Small intestine (tissue), 7 donors: ENCODE results near the gene NKX6-2. TPM values are rescaled to one million over a fixed set of nuclear protein-coding genes. Genes with fewer than 3 reads are reported as not detected.

Source experiments
- DNase-seq, 2 donors: peaks; one replicate each; pipeline versions ENCODE4 v3.0.0 to v3.0.0-alpha.2; 2013
- FAIRE-seq: peaks from 2 replicates; lab custom pipeline; 2012; peaks lifted over from hg19 to GRCh38; lab: Jason Lieb, UNC
- H3K27ac ChIP-seq, 3 donors: one replicate each; pipeline ENCODE4 v1.5.1; 2013; ENCODE audit warnings: low read length in 2 of 3, mild to moderate bottlenecking in 2 of 3, control low read depth in 1 of 3, inconsistent platforms in 1 of 3, low read depth in 1 of 3, moderate library complexity in 1 of 3
- H3K27me3 ChIP-seq, 3 donors: one replicate each; pipeline ENCODE4 v1.6.1; 2013; ENCODE audit warnings: low read length in 3 of 3, inconsistent platforms in 1 of 3; ENCODE audit not compliant: control insufficient read depth in 3 of 3, insufficient read depth in 3 of 3
- H3K36me3 ChIP-seq, 3 donors: one replicate each; pipeline ENCODE4 v1.6.1; 2013; ENCODE audit warnings: low read length in 3 of 3, inconsistent platforms in 1 of 3, low read depth in 1 of 3, mild to moderate bottlenecking in 1 of 3, moderate library complexity in 1 of 3; ENCODE audit not compliant: control insufficient read depth in 3 of 3, insufficient read depth in 2 of 3
- H3K4me1 ChIP-seq, 3 donors: one replicate each; pipeline ENCODE4 v1.6.1; 2013; ENCODE audit warnings: low read length in 2 of 3, inconsistent platforms in 1 of 3, low read depth in 1 of 3, mild to moderate bottlenecking in 1 of 3, moderate library complexity in 1 of 3; ENCODE audit not compliant: control insufficient read depth in 3 of 3, insufficient read depth in 2 of 3
- H3K4me3 ChIP-seq, 3 donors: one replicate each; pipeline ENCODE4 v1.5.1; 2013; ENCODE audit warnings: low read length in 3 of 3, control low read depth in 1 of 3, inconsistent platforms in 1 of 3, low read depth in 1 of 3, mild to moderate bottlenecking in 1 of 3, moderate library complexity in 1 of 3
- H3K9me3 ChIP-seq, 2 donors: one replicate each; pipeline ENCODE4 v1.6.1; 2013; ENCODE audit warnings: low read depth in 1 of 2, low read length in 1 of 2; ENCODE audit not compliant: control insufficient read depth in 2 of 2, insufficient read depth in 1 of 2
- WGBS, 3 donors: extraction: QIAGEN DNeasy Blood & Tissue Kit; methylation state at CpG; one replicate each; pipeline ENCODE4 v1.1.7; 2013; 5-methylcytosine and 5-hydroxymethylcytosine counted together
- polyA plus RNA-seq, 4 donors: library from polyadenylated mRNA; stranded (reverse) in 3 of 4; unstranded in 1 of 4; fragments of 200-250 nt in 3 of 4; fragments of 120-200 nt in 1 of 4; gene quantifications; one replicate each; pipeline versions ENCODE4 v1.2.1 to v1.2.3, GENCODE V29; 2013
- donor health status: healthy with polysubstance abuse.
- donor health status: control.
- donor health status: control.
- donor health status: Bipolar disorder and iron deficiency.
- donor health status: healthy.

Gene NKX6-2
- polyA plus RNA-seq, 4 donors, result 0.03 to 0.07 TPM; not detected in 2

- H3K4me1 ChIP-seq, result no peaks in the 10 kb centered on the region
- H3K36me3 ChIP-seq, result no peaks in the 10 kb centered on the region
- H3K9me3 ChIP-seq, result no peaks in the 10 kb centered on the region
- no peak overlapping the region for H3K27ac ChIP-seq
- DNase-seq (no peak), FAIRE-seq (no peak)
- 75 to 85% (median 76%) methylated on average over 18 of the region's 18 CpGs for WGBS, 3 donors
- no peaks in the 10 kb centered on the region for H3K27me3 ChIP-seq
- H3K4me3 ChIP-seq, result no peak overlapping the region
Observed at GRCh38 chr10:132815168-132815857, 29.4 kb upstream of the NKX6-2 start.

GRCh38 chr10:132814469-132814856, 28.5 kb upstream of the NKX6-2 start:
- no peak overlapping the region for H3K27ac ChIP-seq
- H3K27me3 ChIP-seq, result no peaks in the 10 kb centered on the region
- no peak overlapping the region for H3K4me3 ChIP-seq
- H3K36me3 ChIP-seq, result no peaks in the 10 kb centered on the region
- WGBS, 3 donors, result 79 to 90% (median 79%) methylated on average over 16 of the region's 16 CpGs
- H3K9me3 ChIP-seq, result no peaks in the 10 kb centered on the region
- H3K4me1 ChIP-seq, result no peaks in the 10 kb centered on the region
- DNase-seq (no peak), FAIRE-seq (no peak)

- DNase-seq (no peak), FAIRE-seq (no peak)
- no peaks in the 10 kb centered on the region for H3K4me1 ChIP-seq
- H3K27ac ChIP-seq, result no peak overlapping the region
- H3K4me3 ChIP-seq, result no peak overlapping the region
- 71 to 75% (median 74%) methylated on average over 24 to 26 of the region's 28 CpGs for WGBS, 3 donors
- H3K27me3 ChIP-seq, result no peaks in the 10 kb centered on the region
- no peaks in the 10 kb centered on the region for H3K36me3 ChIP-seq
- no peaks in the 10 kb centered on the region for H3K9me3 ChIP-seq
Observed at GRCh38 chr10:132813560-132814468, 27.9 kb upstream of the NKX6-2 start.

- Histone ChIP-seq H3K4me3 (no peak overlapping the region), H3K36me3 (no peaks in the 10 kb centered on the region), H3K27me3 (no peaks in the 10 kb centered on the region), H3K9me3 (no peaks in the 10 kb centered on the region), H3K4me1 (no peaks in the 10 kb centered on the region), H3K27ac (no peak overlapping the region)
- 81 to 93% (median 91%) methylated on average over 10 of the region's 10 CpGs for WGBS, 3 donors
- FAIRE-seq (no peak), DNase-seq (no peak)
Observed at GRCh38 chr10:132813001-132813401, 27.1 kb upstream of the NKX6-2 start.

- Histone ChIP-seq H3K27me3 (no peaks in the 10 kb centered on the region), H3K9me3 (no peaks in the 10 kb centered on the region), H3K27ac (no peak overlapping the region), H3K4me3 (no peak overlapping the region), H3K4me1 (no peaks in the 10 kb centered on the region), H3K36me3 (no peaks in the 10 kb centered on the region)
- FAIRE-seq (no peak), DNase-seq (no peak)
- WGBS, 3 donors, result 71 to 83% (median 76%) methylated on average over 10 to 11 of the region's 11 CpGs
Observed at GRCh38 chr10:132812520-132812919, 26.6 kb upstream of the NKX6-2 start.

GRCh38 chr10:132811891-132812481, 26.0 kb upstream of the NKX6-2 start:
- H3K27me3 ChIP-seq, result no peaks in the 10 kb centered on the region
- FAIRE-seq, result no peak

GRCh38 chr10:132810807-132811700, 25.1 kb upstream of the NKX6-2 start:
- FAIRE-seq, result no peak
- Histone ChIP-seq H3K27ac (no peak overlapping the region), H3K27me3 (no peaks in the 10 kb centered on the region), H3K4me1 (no peaks in the 10 kb centered on the region), H3K36me3 (no peaks in the 10 kb centered on the region), H3K4me3 (no peak overlapping the region), H3K9me3 (no peaks in the 10 kb centered on the region)
- WGBS, 3 donors, result 71 to 76% (median 74%) methylated on average over 28 to 33 of the region's 33 CpGs
- no peak for DNase-seq

More at GRCh38 chr10:132811891-132812481, 26.0 kb upstream of the NKX6-2 start:
- Histone ChIP-seq H3K9me3 (no peaks in the 10 kb centered on the region), H3K27ac (no peak overlapping the region), H3K4me3 (no peak overlapping the region), H3K4me1 (no peaks in the 10 kb centered on the region), H3K36me3 (no peaks in the 10 kb centered on the region)
- WGBS, 3 donors, result 85 to 88% (median 87%) methylated on average over 25 to 26 of the region's 26 CpGs
- no peak for DNase-seq
